GM21447 (cell line): Measurements from ENCODE around the gene ALX4.

Experiments
- ATAC-seq: cut with Tn5 transposase; IDR thresholded peaks from one replicate; pipeline ENCODE4 v1.9.1; 2021; ENCODE audit not compliant: unreplicated experiment

The ALX4 gene

GRCh38 chr11:44269369-44270351, 40.3 kb downstream of the ALX4 start:
- no peak for ATAC-seq

- ATAC-seq, result no peak
Measured at GRCh38 chr11:44268614-44269080, 41.3 kb downstream of the ALX4 start.

GRCh38 chr11:44267750-44268613, 42.0 kb downstream of the ALX4 start:
- ATAC-seq, result no peak

- ATAC-seq, result no peak
Measured at GRCh38 chr11:44267006-44267749, 42.8 kb downstream of the ALX4 start.

- ATAC-seq, result no peak
Measured at GRCh38 chr11:44266056-44266780, 43.7 kb downstream of the ALX4 start.

- no peak for ATAC-seq
Measured at GRCh38 chr11:44264761-44265160, 45.2 kb downstream of the ALX4 start.

GRCh38 chr11:44264438-44264749, 45.5 kb downstream of the ALX4 start:
- no peak for ATAC-seq

GRCh38 chr11:44263738-44264437, 46.1 kb downstream of the ALX4 start:
- no peak for ATAC-seq

GRCh38 chr11:44261800-44262591, 47.9 kb downstream of the ALX4 start:
- no peak for ATAC-seq

- no peak for ATAC-seq
Measured at GRCh38 chr11:44260081-44260480, 49.9 kb downstream of the ALX4 start.

GRCh38 chr11:44258839-44259420, 51.0 kb downstream of the ALX4 start:
- ATAC-seq, result no peak

- no peak for ATAC-seq
Measured at GRCh38 chr11:44258190-44258489, 51.8 kb downstream of the ALX4 start.

GRCh38 chr11:44257338-44258189, 52.4 kb downstream of the ALX4 start:
- no peak for ATAC-seq

GRCh38 chr11:44256673-44257291, 53.2 kb downstream of the ALX4 start:
- no peak for ATAC-seq

- no peak for ATAC-seq
Measured at GRCh38 chr11:44255406-44256071, 54.4 kb downstream of the ALX4 start.

GRCh38 chr11:44252999-44253602, 56.8 kb downstream of the ALX4 start:
- no peak for ATAC-seq

- no peak for ATAC-seq
Measured at GRCh38 chr11:44250421-44250820, 59.5 kb downstream of the ALX4 start.
